PC-3 (cell line): Measurements from ENCODE around the gene DCLK3. TPM values are rescaled to one million over a fixed set of nuclear protein-coding genes. Genes with fewer than 3 reads are reported as not detected.
A peak's percentile ranks its signal among the peaks of the same experiment; 100 is the strongest.

Experiments used
- ATAC-seq: fragments of 200-7000 bp; cut with Tn5 transposase; 2 replicates; pipeline ENCODE4 v1.9.1; 2020; ENCODE audit warnings: mild to moderate bottlenecking, moderate library complexity
- BruUV-seq: library from RNA; stranded (reverse); fragments of 400-500 nt; replicated peaks from 2 replicates; lab custom pipeline; 2021; lab: Mats Ljungman, UMichigan
- CTCF ChIA-PET: fragments of 300-600 bp; sonication (Branson Sonifier 250); formaldehyde crosslinking; loops from one replicate; lab custom pipeline; 2022; ENCODE audit warnings: antibody characterized with exemption; lab: Charles Lee
- POLR2A ChIA-PET: fragments of 300-600 bp; sonication (Branson Sonifier 250); formaldehyde crosslinking; loops from one replicate; lab custom pipeline; 2022; ENCODE audit warnings: antibody characterized with exemption; ENCODE audit not compliant: unreplicated experiment; lab: Charles Lee
- DNase-seq: peaks from one replicate; pipeline ENCODE4 v3.0.0-alpha.2; 2015
- H2AFZ ChIP-seq: fragments of 300-600 bp; sonication (generic); 2 replicates; pipeline ENCODE4 v1.6.0; 2016; ENCODE audit warnings: antibody characterized with exemption, low read length
- H3F3A ChIP-seq: fragments of 300-600 bp; sonication (generic); one replicate; pipeline ENCODE4 v1.6.0; 2017; ENCODE audit warnings: antibody characterized with exemption, low read length, control low read depth, mild to moderate bottlenecking; ENCODE audit not compliant: unreplicated experiment
- H3K27ac ChIP-seq: fragments of 300-600 bp; sonication (generic); 2 replicates; pipeline ENCODE4 v1.5.1; 2016; ENCODE audit warnings: mild to moderate bottlenecking, low read length
- H3K27me3 ChIP-seq: fragments of 300-600 bp; sonication (generic); 2 replicates; pipeline ENCODE4 v1.6.1; 2016; ENCODE audit warnings: low read length, mixed read lengths
- H3K36me3 ChIP-seq: fragments of 300-600 bp; sonication (generic); 2 replicates; pipeline ENCODE4 v1.6.1; 2016; ENCODE audit warnings: low read depth, mixed run types, low read length, mixed read lengths
- H3K4me1 ChIP-seq: fragments of 300-600 bp; sonication (generic); 2 replicates; pipeline ENCODE4 v1.5.1; 2016; ENCODE audit warnings: low read length; ENCODE audit not compliant: insufficient read depth
- H3K4me2 ChIP-seq: fragments of 300-600 bp; sonication (generic); 2 replicates; pipeline ENCODE4 v1.6.0; 2016; ENCODE audit warnings: low read length
- H3K4me3 ChIP-seq: fragments of 300-600 bp; sonication (generic); 2 replicates; pipeline ENCODE4 v1.5.1; 2016; ENCODE audit warnings: mild to moderate bottlenecking, low read length, mixed read lengths
- H3K79me2 ChIP-seq: fragments of 300-600 bp; sonication (generic); 2 replicates; pipeline ENCODE4 v1.6.1; 2017; ENCODE audit warnings: low read length, mixed read lengths
- H3K9ac ChIP-seq: fragments of 300-600 bp; sonication (generic); 2 replicates; pipeline ENCODE4 v1.6.0; 2016; ENCODE audit warnings: mild to moderate bottlenecking, low read length
- H3K9me2 ChIP-seq: fragments of 300-600 bp; sonication (generic); replicated peaks from 2 replicates; pipeline ENCODE4 v1.6.1; 2016; ENCODE audit warnings: mixed run types, low read length, mixed read lengths
- H3K9me3 ChIP-seq: fragments of 300-600 bp; sonication (generic); 2 replicates; pipeline ENCODE4 v1.6.1; 2016; ENCODE audit warnings: low read length, mixed read lengths
- H4K20me1 ChIP-seq: fragments of 300-600 bp; sonication (generic); 2 replicates; pipeline ENCODE4 v1.6.1; 2016; ENCODE audit warnings: low read length, mixed read lengths
- CTCF ChIP-seq: fragments of 300-600 bp; sonication (generic); conservative IDR thresholded peaks from 2 replicates; pipeline ENCODE4 v1.5.1; 2017; ENCODE audit warnings: antibody characterized with exemption, low read depth, mild to moderate bottlenecking, low read length
- EZH2 ChIP-seq: fragments of 300-600 bp; sonication (generic); IDR thresholded peaks from one replicate; pipeline ENCODE4 v1.6.1; 2017; ENCODE audit warnings: antibody characterized with exemption, mild to moderate bottlenecking, low read length; ENCODE audit not compliant: unreplicated experiment
- EZH2phosphoT487 ChIP-seq: fragments of 300-600 bp; sonication (generic); IDR thresholded peaks from 2 replicates; pipeline ENCODE4 v1.6.1; 2018; ENCODE audit warnings: mild to moderate bottlenecking, antibody characterized with exemption, low read length, borderline replicate concordance
- intact Hi-C: fragments of 100-400 bp; cut with micrococcal nuclease; formaldehyde crosslinking; loops from 2 replicates; pipeline ENCODE4 v1.9.0; 2023
- total RNA-seq: library from RNA; depleted of rRNA; stranded (reverse); fragments of >200 nt; gene quantifications from 2 replicates; pipeline ENCODE4 v1.2.3, GENCODE V29; 2014

Gene DCLK3
- total RNA-seq, 1 experiment from 2014 or later = not detected

GRCh38 chr3:36744763-36745162, 19.6 kb downstream of the DCLK3 start:
- no peak for DNase-seq

GRCh38 chr3:36743826-36744225, 20.5 kb downstream of the DCLK3 start:
- Histone ChIP-seq H3K27ac (no peak overlapping the region), H3F3A (no peaks in the 10 kb centered on the region), H3K9me2 (no peaks in the 10 kb centered on the region), H3K4me2 (no peak overlapping the region), H3K36me3 (no peaks in the 10 kb centered on the region), H3K4me1 (no peaks in the 10 kb centered on the region), H4K20me1 (no peaks in the 10 kb centered on the region), H3K79me2 (no peaks in the 10 kb centered on the region), H3K27me3 (peaks cover 47% of the 10 kb centered on the region), H2AFZ (no peak overlapping the region), H3K9me3 (no peaks in the 10 kb centered on the region), H3K9ac (no peak overlapping the region), H3K4me3 (no peak overlapping the region)
- ChIA-PET CTCF (no interaction called here), POLR2A (no interaction called here)
- intact Hi-C loops = no loop called here
- no peak for ATAC-seq
- DNase-seq = no peak
- no peak for TF ChIP-seq CTCF
- no peak for TF ChIP-seq EZH2
- no peak for TF ChIP-seq EZH2phosphoT487
- no TSS peak for BruUV-seq

More at GRCh38 chr3:36744763-36745162, 19.6 kb downstream of the DCLK3 start:
- intact Hi-C loops = no loop called here
- no peaks in the 10 kb centered on the region for H3K36me3 ChIP-seq
- no peak overlapping the region for H3K4me2 ChIP-seq
- ATAC-seq = no peak
- H3K27me3 ChIP-seq = peaks cover 56% of the 10 kb centered on the region
- H4K20me1 ChIP-seq = no peaks in the 10 kb centered on the region
- H3F3A ChIP-seq = no peaks in the 10 kb centered on the region
- H3K4me3 ChIP-seq = no peak overlapping the region
- no peaks in the 10 kb centered on the region for H3K79me2 ChIP-seq
- POLR2A ChIA-PET = no interaction called here
- TF ChIP-seq EZH2phosphoT487 (no peak), CTCF (no peak), EZH2 (no peak)
- CTCF ChIA-PET = no interaction called here
- H3K27ac ChIP-seq = no peak overlapping the region
- no peaks in the 10 kb centered on the region for H3K9me3 ChIP-seq
- H3K9me2 ChIP-seq = no peaks in the 10 kb centered on the region
- no peaks in the 10 kb centered on the region for H3K4me1 ChIP-seq
- no TSS peak for BruUV-seq
- H2AFZ ChIP-seq = no peak overlapping the region
- no peak overlapping the region for H3K9ac ChIP-seq

- TF ChIP-seq EZH2 (no peak), EZH2phosphoT487 (no peak), CTCF (peak; percentile 51)
Observed at GRCh38 chr3:36741285-36741684, 23.1 kb downstream of the DCLK3 start.

More at GRCh38 chr3:36741285-36741684, 23.1 kb downstream of the DCLK3 start:
- Histone ChIP-seq H3K27ac (no peak overlapping the region), H3K79me2 (no peaks in the 10 kb centered on the region), H2AFZ (no peak overlapping the region), H3K27me3 (peaks cover 24% of the 10 kb centered on the region), H3F3A (no peaks in the 10 kb centered on the region), H3K9me3 (no peaks in the 10 kb centered on the region), H3K36me3 (no peaks in the 10 kb centered on the region), H3K4me3 (no peak overlapping the region), H3K9me2 (no peaks in the 10 kb centered on the region), H4K20me1 (no peaks in the 10 kb centered on the region), H3K4me2 (no peak overlapping the region), H3K4me1 (no peaks in the 10 kb centered on the region), H3K9ac (no peak overlapping the region)
- CTCF ChIA-PET = no interaction called here
- intact Hi-C loops = no loop called here
- BruUV-seq = no TSS peak
- peak; percentile 30 for DNase-seq
- peak; percentile 64 for ATAC-seq
- POLR2A ChIA-PET = no interaction called here
